Measurements from ENCODE around the gene GALK1.
A peak's percentile ranks its signal among the peaks of the same experiment; 100 is the strongest.

GALK1 gene

DNA sequence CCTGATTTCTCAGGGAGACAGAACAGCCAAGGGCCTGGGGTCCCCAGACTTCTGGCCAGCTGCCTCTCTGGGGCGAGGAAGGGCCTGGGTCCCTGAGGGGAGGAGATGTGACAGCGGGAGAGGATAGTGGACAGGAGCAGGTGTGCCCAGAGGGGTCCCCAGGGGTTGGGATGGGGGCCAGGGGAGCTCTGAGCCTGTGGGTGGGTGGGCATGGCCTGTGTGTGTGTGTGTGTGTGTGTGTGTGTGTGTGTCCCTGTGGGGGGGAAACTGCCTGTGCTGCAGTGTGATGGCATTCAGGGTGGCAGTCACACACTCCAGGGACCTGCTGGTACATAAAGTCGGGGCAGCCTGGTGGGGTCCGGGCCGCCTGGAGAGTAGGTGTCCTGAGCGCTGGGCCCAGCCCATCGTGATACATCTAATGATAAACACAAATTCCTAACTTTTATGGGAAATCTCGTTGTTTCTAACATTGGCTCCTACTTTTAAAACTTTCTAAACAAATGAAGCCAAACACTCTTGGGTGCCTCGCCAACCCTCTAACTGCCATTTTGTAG, 42.4 kb downstream of the GALK1 start:
- DNase-seq = no peak

DNA sequence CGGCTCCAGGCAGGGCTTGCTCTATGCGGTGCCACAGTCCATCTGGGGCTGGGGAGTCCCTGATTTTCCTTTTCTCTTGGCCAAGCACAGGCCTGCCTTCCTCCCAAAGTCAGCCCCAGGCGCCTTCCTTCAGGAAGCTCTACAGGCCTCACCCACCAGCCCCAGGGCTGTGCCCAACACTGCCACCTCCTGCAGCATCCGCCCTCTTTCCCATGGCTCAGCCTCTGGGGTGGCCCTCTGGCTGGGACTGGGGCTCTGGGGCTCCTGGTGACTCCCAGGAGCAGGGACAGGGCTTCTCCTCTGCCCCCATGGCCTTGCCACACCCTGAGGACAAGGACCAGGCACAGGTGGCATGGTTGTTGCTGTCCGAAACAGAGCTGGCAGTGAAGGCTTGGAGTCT, 42.9 kb downstream of the GALK1 start:
- DNase-seq = no peak

DNA sequence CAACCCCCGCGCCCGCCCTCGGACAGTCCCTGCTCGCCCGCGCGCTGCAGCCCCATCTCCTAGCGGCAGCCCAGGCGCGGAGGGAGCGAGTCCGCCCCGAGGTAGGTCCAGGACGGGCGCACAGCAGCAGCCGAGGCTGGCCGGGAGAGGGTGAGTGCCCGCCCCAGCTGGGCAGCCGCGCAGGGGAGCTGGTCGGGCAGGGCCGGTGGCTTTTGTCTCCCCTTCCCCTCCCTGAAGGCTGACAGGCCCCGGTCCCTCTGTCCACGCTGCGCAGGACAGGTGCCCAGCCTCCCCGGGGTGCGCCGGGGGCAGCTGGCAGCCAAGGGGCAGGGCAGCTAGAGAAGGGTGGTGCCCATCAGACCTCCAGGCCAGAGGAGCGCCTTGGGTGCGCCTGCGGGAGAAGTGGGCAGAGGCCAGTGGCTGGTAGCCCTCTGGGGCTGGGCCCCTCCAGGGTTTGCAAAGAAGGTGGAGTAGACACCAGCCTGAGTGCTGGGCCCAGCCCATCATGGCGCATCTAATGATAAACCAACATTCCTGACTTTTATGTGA, 43.5 kb downstream of the GALK1 start:
- DNase-seq = no peak

GRCh38 chr17:75720656-75721462, 44.1 kb downstream of the GALK1 start, which contains the start of gene ITGB4:
ITGB4 (plus strand) TSS chr17:75721459; CDS start chr17:75724704, 3,245 bp downstream.
- DNase-seq = peak; percentile 26

DNA sequence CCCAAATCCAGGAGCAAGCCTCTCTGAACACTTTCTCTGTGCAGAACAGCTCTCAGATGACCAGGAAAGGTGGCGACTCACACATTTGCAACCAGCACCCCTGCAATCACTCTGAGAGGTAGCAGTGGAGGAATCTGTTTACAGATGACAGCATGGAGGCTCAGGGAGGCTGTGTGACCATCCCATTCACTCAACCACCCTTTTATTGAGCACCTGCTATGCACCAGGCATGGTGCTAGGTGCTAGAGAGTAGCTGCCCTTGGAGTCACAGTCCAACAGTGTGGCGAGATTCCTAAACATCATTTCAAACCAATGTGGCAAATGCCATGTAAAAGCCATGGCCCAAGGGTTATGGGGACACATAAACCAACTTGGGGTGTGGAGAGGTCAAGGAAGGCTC, 45.3 kb downstream of the GALK1 start:
- no peak for DNase-seq

DNA sequence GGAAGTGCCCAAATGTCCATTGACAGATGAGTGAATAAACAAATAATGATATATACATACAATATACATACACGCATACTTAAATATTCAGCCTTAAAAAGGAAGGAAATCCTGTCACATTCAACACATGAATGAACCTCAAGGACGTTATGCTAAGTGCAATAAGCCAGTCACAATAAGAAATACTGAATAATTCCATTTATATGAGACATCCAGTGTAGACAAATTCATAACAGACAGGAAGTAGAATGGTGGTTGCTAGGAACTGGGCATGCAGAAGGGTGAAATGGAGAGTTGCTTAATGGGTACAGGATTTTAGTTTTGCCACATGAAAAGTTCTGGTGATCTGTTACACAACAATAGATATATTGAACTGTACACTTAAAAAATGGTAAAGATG, 52.5 kb downstream of the GALK1 start:
- no peak for DNase-seq
